Measurements from ENCODE around the gene GSPT2.

DNA sequence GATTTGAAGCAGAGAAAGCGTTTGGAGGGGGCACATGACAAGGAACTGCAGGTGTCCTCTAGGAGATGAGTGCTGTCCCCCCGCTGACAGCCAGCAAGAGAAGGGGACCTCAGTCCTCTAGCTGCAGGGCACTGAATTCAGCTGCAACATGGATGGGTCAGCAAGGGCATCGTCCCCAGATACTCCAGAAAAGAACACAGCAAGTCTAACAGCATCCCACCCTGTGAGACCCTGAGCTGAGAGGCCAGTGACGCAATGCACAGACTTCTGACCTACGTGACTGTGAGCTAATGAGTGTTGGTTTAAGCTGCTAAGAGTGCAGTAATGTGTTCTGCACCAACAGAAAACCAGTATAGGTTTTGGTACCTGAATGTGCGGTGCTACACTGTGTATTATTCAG, 49.0 kb upstream of the GSPT2 start:
- TF ChIP-seq CTCF (IDR thresholded peaks at IDR 0.05; ENCODE audit: low read depth, low read length, missing input control) (no peak), YY1 (IDR thresholded peaks at IDR 0.05) (no peak), ZBTB33 (IDR thresholded peaks at IDR 0.05) (no peak), RAD21 (IDR thresholded peaks at IDR 0.05) (no peak)
- TF ChIP-seq, protein P1, sequence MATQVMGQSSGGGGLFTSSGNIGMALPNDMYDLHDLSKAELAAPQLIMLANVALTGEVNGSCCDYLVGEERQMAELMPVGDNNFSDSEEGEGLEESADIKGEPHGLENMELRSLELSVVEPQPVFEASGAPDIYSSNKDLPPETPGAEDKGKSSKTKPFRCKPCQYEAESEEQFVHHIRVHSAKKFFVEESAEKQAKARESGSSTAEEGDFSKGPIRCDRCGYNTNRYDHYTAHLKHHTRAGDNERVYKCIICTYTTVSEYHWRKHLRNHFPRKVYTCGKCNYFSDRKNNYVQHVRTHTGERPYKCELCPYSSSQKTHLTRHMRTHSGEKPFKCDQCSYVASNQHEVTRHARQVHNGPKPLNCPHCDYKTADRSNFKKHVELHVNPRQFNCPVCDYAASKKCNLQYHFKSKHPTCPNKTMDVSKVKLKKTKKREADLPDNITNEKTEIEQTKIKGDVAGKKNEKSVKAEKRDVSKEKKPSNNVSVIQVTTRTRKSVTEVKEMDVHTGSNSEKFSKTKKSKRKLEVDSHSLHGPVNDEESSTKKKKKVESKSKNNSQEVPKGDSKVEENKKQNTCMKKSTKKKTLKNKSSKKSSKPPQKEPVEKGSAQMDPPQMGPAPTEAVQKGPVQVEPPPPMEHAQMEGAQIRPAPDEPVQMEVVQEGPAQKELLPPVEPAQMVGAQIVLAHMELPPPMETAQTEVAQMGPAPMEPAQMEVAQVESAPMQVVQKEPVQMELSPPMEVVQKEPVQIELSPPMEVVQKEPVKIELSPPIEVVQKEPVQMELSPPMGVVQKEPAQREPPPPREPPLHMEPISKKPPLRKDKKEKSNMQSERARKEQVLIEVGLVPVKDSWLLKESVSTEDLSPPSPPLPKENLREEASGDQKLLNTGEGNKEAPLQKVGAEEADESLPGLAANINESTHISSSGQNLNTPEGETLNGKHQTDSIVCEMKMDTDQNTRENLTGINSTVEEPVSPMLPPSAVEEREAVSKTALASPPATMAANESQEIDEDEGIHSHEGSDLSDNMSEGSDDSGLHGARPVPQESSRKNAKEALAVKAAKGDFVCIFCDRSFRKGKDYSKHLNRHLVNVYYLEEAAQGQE (IDR thresholded peaks at IDR 0.05), result no peak
- TF ChIP-seq, protein P2, sequence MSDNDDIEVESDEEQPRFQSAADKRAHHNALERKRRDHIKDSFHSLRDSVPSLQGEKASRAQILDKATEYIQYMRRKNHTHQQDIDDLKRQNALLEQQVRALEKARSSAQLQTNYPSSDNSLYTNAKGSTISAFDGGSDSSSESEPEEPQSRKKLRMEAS (IDR thresholded peaks at IDR 0.05), result no peak

Data from liver (tissue), 3 donors.